HG03565 (cell line): ENCODE measurements around the gene POLR2M.

ENCODE experiments used
- ATAC-seq: cut with Tn5 transposase; IDR thresholded peaks from one replicate; pipeline ENCODE4 v1.9.1; 2021; ENCODE audit warnings: mild to moderate bottlenecking, moderate library complexity; ENCODE audit not compliant: unreplicated experiment

POLR2M gene

GRCh38 chr15:57736591-57736990 lies 30.1 kb downstream of the POLR2M start:
- no peak for ATAC-seq

GRCh38 chr15:57738734-57739237 lies 32.3 kb downstream of the POLR2M start:
- ATAC-seq: no peak

- ATAC-seq: no peak
These were observed 33.5 kb downstream of the POLR2M start for GRCh38 chr15:57740048-57740447.

GRCh38 chr15:57741089-57741488 lies 34.6 kb downstream of the POLR2M start:
- ATAC-seq: no peak

GRCh38 chr15:57743424-57743823 lies 36.9 kb downstream of the POLR2M start:
- ATAC-seq: no peak

- no peak for ATAC-seq
These were observed 40.3 kb downstream of the POLR2M start for GRCh38 chr15:57746786-57747185.

- ATAC-seq: no peak
These were observed 40.8 kb downstream of the POLR2M start for GRCh38 chr15:57747206-57747896.

- no peak for ATAC-seq
These were observed 44.8 kb downstream of the POLR2M start for GRCh38 chr15:57751177-57751800.

GRCh38 chr15:57752436-57752835 lies 45.9 kb downstream of the POLR2M start:
- no peak for ATAC-seq

- no peak for ATAC-seq
These were observed 46.3 kb downstream of the POLR2M start for GRCh38 chr15:57752840-57753239.

GRCh38 chr15:57756466-57756865 lies 50.0 kb downstream of the POLR2M start:
- no peak for ATAC-seq

- ATAC-seq: no peak
These were observed 52.0 kb downstream of the POLR2M start for GRCh38 chr15:57758560-57758959.

GRCh38 chr15:57761562-57761961 lies 55.0 kb downstream of the POLR2M start:
- ATAC-seq: no peak

GRCh38 chr15:57762302-57762701 lies 55.8 kb downstream of the POLR2M start:
- no peak for ATAC-seq

- no peak for ATAC-seq
These were observed 56.9 kb downstream of the POLR2M start for GRCh38 chr15:57763176-57763964.
